Muscle of leg (tissue), 11 donors: ENCODE data around the gene FAM217A. TPM values are rescaled to one million over a fixed set of nuclear protein-coding genes. Genes with fewer than 3 reads are reported as not detected.
"Not testable (repeated sequence)": the region's sequence is repeated elsewhere in the genome, so short reads cannot be mapped to it uniquely, and the experiment has no call there.

Experiments used
- DNase-seq: peaks from one replicate; pipeline ENCODE4 v3.0.0; 2013
- H3K27ac ChIP-seq: one replicate; pipeline ENCODE4 v1.5.1; 2013; ENCODE audit warnings: mild to moderate bottlenecking, low read length, control low read depth
- H3K27me3 ChIP-seq: one replicate; pipeline ENCODE4 v1.6.1; 2013; ENCODE audit warnings: low read length; ENCODE audit not compliant: control insufficient read depth, insufficient read depth
- H3K36me3 ChIP-seq: one replicate; pipeline ENCODE4 v1.6.1; 2013; ENCODE audit warnings: low read length; ENCODE audit not compliant: control insufficient read depth, insufficient read depth
- H3K4me1 ChIP-seq: one replicate; pipeline ENCODE4 v1.6.1; 2013; ENCODE audit warnings: low read length; ENCODE audit not compliant: control insufficient read depth, insufficient read depth
- H3K4me3 ChIP-seq: one replicate; pipeline ENCODE4 v1.5.1; 2013; ENCODE audit warnings: low read length, control low read depth
- H3K9me3 ChIP-seq: replicated peaks from 2 replicates; pipeline ENCODE4 v1.6.1; 2013; ENCODE audit warnings: low read depth, low read length; ENCODE audit not compliant: control insufficient read depth
- WGBS: methylation state at CpG from one replicate; pipeline ENCODE4 v1.1.5; 2013; ENCODE audit warnings: missing lambda C conversion rate; ENCODE audit not compliant: insufficient coverage; 5-methylcytosine and 5-hydroxymethylcytosine counted together
- polyA plus RNA-seq, 8 donors: library from polyadenylated mRNA; unstranded; fragments of 120-200 nt; gene quantifications; one replicate each; pipeline versions ENCODE4 v1.2.1 to v1.2.3, GENCODE V29; 2013; ENCODE audit warnings: inconsistent platforms in 1 of 8, low replicate concordance in 1 of 8; ENCODE audit not compliant: insufficient read length in 8 of 8, insufficient read depth in 1 of 8
- total RNA-seq: library from RNA; stranded (reverse); fragments of 120-200 nt; gene quantifications from one replicate; pipeline ENCODE4 v1.2.4, GENCODE V29; 2013

The FAM217A gene
- total and polyA plus RNA-seq, 9 donors = 0.49 to 1.1 (median 0.75) TPM; not detected in 3

DNA sequence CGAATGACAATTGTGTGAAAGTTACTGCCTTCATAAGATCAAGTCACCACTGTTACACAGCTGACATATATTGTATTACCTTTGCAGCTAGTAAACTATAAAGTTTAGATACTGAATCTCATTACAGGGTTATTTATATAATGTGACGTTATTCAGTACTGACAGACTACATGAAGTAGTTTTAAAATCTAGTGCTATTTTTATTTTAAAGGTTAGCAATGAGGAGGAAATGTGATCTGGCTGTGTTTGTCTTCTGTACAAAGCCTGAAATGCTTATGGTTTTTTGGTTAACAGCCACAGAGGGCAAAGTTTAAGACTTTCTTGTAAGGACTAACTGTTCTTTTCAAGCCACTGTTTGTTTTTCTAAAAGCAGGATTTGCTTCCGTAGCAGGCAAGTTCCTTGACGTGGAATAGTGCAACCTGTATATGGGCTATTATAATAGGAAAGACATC is 30.5 kb upstream of the FAM217A start:
- H3K4me1 ChIP-seq, DNase-seq, H3K27me3 ChIP-seq, H3K36me3 ChIP-seq, H3K4me3 ChIP-seq, H3K27ac ChIP-seq: not testable (repeated sequence)
- WGBS = no CpG with 5 or more reads among the region's 4 CpGs
- H3K9me3 ChIP-seq = peaks cover 10% of the 10 kb centered on the region

DNA sequence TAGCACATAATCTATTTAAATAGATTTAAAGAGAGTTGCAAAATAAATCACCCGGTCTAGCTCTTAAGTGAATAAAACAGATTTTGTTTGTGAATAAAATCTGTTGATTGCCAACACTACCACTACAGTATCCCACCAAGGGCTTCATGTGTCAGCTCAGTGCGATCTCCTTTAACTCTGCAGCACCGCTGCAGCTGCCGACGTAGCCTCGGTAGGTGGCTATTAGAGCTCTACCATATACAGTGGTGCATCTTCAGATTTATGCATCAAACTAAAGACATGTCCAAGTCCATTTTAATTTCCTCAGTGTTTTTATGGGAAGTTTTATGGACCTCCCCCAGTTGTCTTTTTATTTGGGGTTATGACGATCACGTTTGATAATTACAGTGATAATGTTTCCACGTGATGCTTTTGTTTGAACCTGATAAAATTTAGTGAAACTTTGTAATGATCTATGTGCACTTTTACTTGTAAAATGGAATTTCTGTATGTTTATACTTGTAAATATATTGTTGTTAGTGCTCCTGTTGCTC is 29.7 kb upstream of the FAM217A start:
- no CpG with 5 or more reads among the region's 9 CpGs for WGBS
- H3K27ac ChIP-seq = no peak overlapping the region

DNA sequence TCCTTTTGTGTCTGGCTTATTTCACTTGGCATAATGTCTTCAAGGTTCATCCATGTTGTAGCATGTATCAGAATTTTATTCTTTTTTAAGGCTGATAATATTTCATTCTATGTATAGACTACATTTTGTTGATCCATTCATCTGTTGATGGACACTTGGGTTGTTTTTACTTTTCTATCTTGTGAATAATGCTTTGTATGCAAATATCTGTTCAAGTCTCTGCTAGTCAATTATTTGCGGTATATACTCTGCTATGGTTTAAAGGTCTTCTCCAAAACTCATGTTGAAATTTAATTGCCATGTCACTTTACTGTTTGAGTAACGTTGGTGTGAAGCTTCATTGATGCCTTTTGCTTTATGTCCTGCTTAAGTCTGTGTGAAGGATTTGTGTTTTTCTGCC is 28.9 kb upstream of the FAM217A start:
- WGBS = no CpG with 5 or more reads among the region's 2 CpGs
- Histone ChIP-seq H3K36me3 (no peaks in the 10 kb centered on the region), H3K27ac (no peak overlapping the region)

More for the DNA sequence above, 29.7 kb upstream of the FAM217A start:
- peak; percentile 6 for DNase-seq
- H3K9me3 ChIP-seq = peaks cover 9% of the 10 kb centered on the region
- H3K4me1 ChIP-seq = no peaks in the 10 kb centered on the region
- H3K4me3 ChIP-seq = no peak overlapping the region
- H3K27me3 ChIP-seq = no peaks in the 10 kb centered on the region
- H3K36me3 ChIP-seq = no peaks in the 10 kb centered on the region

DNA sequence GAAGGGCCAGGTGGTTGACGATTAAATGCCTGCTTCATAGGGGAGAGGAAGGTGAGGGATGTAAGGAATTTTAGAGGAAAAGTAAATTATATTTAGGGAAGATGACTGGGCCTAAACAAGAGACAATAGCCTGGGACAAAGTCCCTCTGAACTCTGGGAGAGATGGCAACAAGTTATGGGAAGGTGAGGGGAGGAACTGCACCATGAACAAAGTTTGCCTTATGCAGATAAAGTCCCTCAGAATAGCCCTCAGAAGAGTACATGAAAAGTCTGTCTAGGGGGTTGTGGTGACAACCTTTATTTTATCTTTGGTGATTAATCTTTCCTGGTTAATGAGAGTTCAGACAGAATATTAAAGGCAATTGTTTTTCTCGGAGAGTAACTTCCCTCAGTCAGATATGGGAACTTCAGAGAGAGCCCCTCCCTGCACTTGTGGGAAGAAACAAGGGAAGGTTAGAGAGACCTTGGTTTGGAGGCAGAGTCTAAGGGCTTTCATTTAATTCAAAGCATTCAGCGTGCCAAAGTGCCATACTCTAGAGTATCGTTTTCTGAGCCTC is 27.1 kb upstream of the FAM217A start:
- Histone ChIP-seq H3K27me3 (no peaks in the 10 kb centered on the region), H3K9me3 (no peaks in the 10 kb centered on the region), H3K4me1 (no peaks in the 10 kb centered on the region), H3K27ac (no peak overlapping the region), H3K4me3 (no peak overlapping the region), H3K36me3 (no peaks in the 10 kb centered on the region)
- no peak for DNase-seq
- whole genome bisulfite sequencing = 88% methylated on average over 1 of the region's 4 CpGs

More for the DNA sequence above, 28.9 kb upstream of the FAM217A start:
- no peak overlapping the region for H3K4me3 ChIP-seq
- H3K9me3 ChIP-seq = peaks cover 4% of the 10 kb centered on the region
- DNase-seq = no peak
- H3K27me3 ChIP-seq = no peaks in the 10 kb centered on the region
- H3K4me1 ChIP-seq = no peaks in the 10 kb centered on the region

DNA sequence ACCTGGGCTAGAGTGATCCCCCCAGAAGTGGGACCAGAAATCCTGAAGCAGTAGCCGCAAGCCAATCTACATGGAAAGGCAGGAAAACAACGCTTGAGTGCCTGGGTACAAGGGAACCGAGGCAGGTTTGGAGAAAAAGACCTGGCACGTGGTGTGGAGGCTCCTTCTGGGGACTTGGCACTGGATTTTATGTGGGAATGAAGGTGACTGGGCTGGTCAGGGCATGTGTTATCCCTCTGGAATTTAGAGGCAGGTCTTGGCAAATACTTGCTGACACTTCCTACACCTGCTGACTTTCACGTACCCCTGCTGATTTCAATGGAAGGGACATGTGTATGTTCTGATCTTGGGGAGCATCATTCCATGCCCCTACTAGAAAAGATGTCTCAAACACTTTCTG is 25.0 kb upstream of the FAM217A start:
- DNase-seq = no peak
- Histone ChIP-seq H3K36me3 (no peaks in the 10 kb centered on the region), H3K27me3 (no peaks in the 10 kb centered on the region), H3K27ac (no peak overlapping the region), H3K9me3 (no peaks in the 10 kb centered on the region), H3K4me1 (no peaks in the 10 kb centered on the region), H3K4me3 (no peak overlapping the region)
- 92% methylated on average over 5 of the region's 5 CpGs for WGBS

DNA sequence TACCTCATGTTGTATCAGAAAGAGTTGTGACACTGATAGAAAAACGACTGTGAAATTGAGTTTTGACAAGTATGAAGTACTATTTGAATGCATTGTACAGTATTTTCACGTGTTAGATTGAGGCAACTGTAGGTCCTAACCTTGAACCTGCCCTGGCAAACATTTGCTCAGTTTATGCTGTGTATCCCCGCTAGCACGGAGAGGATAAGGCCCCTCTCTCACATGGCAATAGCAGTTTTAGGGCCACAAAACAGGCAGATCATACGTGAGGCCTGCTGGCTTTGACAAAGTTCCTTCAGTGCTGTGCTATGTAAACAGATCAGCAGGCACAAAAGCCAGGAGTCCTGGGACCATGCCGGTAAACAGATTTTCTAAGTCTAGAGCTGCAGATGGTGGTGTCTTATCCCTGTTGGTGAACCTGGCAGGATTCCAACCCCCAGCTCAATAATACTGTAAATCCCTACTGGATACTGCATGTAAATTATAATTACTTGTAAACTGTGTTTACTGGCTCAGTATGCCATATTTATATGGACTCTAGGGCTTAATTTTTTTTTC is 23.8 kb upstream of the FAM217A start:
- no peak overlapping the region for H3K27ac ChIP-seq
- DNase-seq = peak; percentile 13
- WGBS = 45% methylated on average over 4 of the region's 6 CpGs
- H3K36me3 ChIP-seq = no peaks in the 10 kb centered on the region
- H3K4me3 ChIP-seq = no peak overlapping the region
- no peaks in the 10 kb centered on the region for H3K9me3 ChIP-seq
- H3K4me1 ChIP-seq = no peaks in the 10 kb centered on the region
- H3K27me3 ChIP-seq = no peaks in the 10 kb centered on the region

DNA sequence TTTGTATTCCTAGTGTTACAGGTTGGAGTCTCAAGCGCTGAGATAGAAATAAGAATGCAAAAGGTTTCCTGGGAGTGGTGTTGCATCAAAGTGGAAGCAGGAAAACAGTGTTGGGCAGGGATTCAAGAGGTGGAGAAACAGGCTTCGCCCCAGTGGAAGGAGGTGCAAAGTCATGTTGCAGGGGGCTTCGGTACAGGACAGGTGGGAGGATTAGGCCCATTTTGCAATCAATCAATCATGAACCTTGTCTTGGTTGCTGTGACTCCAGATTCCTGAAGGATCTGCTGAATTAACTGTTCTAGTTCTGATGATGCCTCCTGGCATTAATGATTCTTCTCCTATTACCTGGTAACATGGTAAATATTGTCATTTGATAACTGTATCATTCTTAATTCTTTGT is 22.4 kb upstream of the FAM217A start:
- 100% methylated on average over 2 of the region's 3 CpGs for WGBS
- Histone ChIP-seq H3K27ac (no peak overlapping the region), H3K27me3 (no peaks in the 10 kb centered on the region), H3K9me3 (no peaks in the 10 kb centered on the region), H3K4me1 (no peaks in the 10 kb centered on the region), H3K4me3 (no peak overlapping the region), H3K36me3 (no peaks in the 10 kb centered on the region)
- no peak for DNase-seq

DNA sequence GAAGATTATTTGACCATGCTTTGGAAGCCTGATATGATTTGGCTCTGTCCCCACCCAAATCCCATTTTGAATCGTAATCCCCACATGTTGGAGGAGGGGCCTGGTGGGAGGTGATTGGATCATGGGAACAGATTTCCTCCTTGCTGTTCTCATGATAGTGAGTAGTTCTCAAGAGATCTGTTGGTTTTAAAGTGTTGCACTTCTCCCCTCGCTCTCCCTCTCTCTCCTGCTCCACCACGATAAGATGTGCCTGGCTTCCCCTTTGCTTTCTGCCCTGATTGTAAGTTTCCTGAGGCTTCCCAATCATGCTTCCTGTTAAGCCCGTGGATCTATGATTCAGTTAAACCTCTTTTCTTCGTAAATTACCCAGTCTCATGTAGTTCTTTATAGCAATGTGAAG is 21.7 kb upstream of the FAM217A start:
- WGBS = no CpG with 5 or more reads among the region's 5 CpGs
- Histone ChIP-seq H3K9me3 (no peaks in the 10 kb centered on the region), H3K27me3 (no peaks in the 10 kb centered on the region), H3K4me3 (no peak overlapping the region), H3K36me3 (no peaks in the 10 kb centered on the region), H3K27ac (no peak overlapping the region), H3K4me1 (no peaks in the 10 kb centered on the region)
- DNase-seq = no peak

DNA sequence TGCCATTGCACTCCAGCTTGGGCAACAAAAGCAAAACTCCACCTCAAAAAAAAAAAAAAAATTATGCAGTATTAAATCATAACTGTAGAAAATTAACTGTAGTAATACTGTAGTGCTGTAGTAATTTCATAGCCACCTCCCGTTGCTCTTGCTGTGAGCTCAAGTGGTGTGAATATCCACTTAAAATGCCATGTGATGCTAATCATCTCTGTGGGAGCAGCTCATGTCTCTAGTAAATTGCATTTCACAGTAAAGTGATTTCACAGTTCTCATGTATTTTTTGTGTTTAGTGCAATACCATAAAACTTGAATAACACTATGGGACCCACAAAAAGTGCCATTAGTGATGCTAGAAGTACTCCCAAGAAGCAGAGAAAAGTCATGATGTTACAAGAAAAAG is 14.4 kb upstream of the FAM217A start:
- Histone ChIP-seq H3K27me3 (no peaks in the 10 kb centered on the region), H3K36me3 (no peaks in the 10 kb centered on the region), H3K4me3 (no peak overlapping the region), H3K27ac (no peak overlapping the region), H3K9me3 (no peaks in the 10 kb centered on the region), H3K4me1 (no peaks in the 10 kb centered on the region)
- 40% methylated on average over 1 of the region's 1 CpG for WGBS
- DNase-seq = no peak

DNA sequence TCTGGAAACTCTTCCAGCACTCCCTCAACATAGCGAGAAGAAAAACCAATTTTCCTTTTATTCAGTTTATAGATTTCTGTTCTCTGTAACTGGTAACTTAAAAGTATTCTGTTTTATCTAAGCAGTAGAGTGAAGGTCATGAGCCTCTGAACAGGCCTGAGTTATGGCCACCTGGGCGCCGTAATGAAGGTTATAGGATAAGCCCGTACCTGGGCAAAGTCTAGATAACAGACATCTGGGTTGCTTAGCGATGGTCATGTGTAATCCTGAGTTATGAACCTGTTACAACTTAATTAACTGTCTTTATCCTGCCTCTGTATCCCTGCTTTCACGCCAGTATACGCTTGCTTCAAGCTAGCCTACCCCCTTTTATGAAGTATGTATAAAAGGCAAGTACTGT is 13.0 kb upstream of the FAM217A start:
- no peaks in the 10 kb centered on the region for H3K27me3 ChIP-seq
- WGBS = 80% methylated on average over 2 of the region's 7 CpGs
- no peaks in the 10 kb centered on the region for H3K36me3 ChIP-seq
- H3K4me1 ChIP-seq = no peaks in the 10 kb centered on the region
- no peak overlapping the region for H3K27ac ChIP-seq
- DNase-seq = no peak
- H3K4me3 ChIP-seq = no peak overlapping the region
- no peaks in the 10 kb centered on the region for H3K9me3 ChIP-seq
